GM12878 (cell line): ENCODE data around the gene SGTA. TPM values are rescaled to one million over a fixed set of nuclear protein-coding genes. Genes with fewer than 3 reads are reported as not detected.

Source experiments
- ATAC-seq: fragments of 200-7000 bp; cut with Tn5 transposase; 3 replicates; pipeline ENCODE4 v1.9.1; 2020; ENCODE audit warnings: mild to moderate bottlenecking, moderate library complexity
- BruUV-seq: library from RNA; stranded (reverse); fragments of 400-500 nt; replicated peaks from 2 replicates; lab custom pipeline; 2021; lab: Mats Ljungman, UMichigan
- CTCF ChIA-PET: fragments of 300-600 bp; sonication (Branson Sonifier 250); formaldehyde crosslinking; extraction: SDS; loops from one replicate; lab custom pipeline; 2021; ENCODE audit warnings: inconsistent platforms; lab: Yijun Ruan, JAX
- POLR2A ChIA-PET: fragments of 350-600 bp; formaldehyde crosslinking; extraction: SDS; loops from one replicate; lab custom pipeline; 2021; ENCODE audit warnings: inconsistent platforms; lab: Charles Lee
- RAD21 ChIA-PET: fragments of 300-600 bp; sonication (Branson Sonifier 250); formaldehyde crosslinking; loops from one replicate; lab custom pipeline; 2023; ENCODE audit warnings: antibody characterized with exemption; ENCODE audit not compliant: unreplicated experiment; lab: Charles Lee
- SMC1A ChIA-PET: fragments of 300-600 bp; sonication (Branson Sonifier 250); formaldehyde crosslinking; loops from one replicate; lab custom pipeline; 2023; ENCODE audit not compliant: unreplicated experiment, uncharacterized antibody; lab: Charles Lee
- DNase-seq: peaks from one replicate; pipeline ENCODE4 v3.0.0-alpha.2; 2011; ENCODE audit warnings: low read depth, low spot score
- FAIRE-seq: peaks from 3 replicates; lab custom pipeline; 2011; peaks lifted over from hg19 to GRCh38; lab: Jason Lieb, UNC
- H2AFZ ChIP-seq: 2 replicates; pipeline ENCODE4 v1.6.0; 2011; ENCODE audit warnings: low read depth, low read length, control low read depth; ENCODE audit not compliant: control insufficient read depth
- H3K27ac ChIP-seq: 2 replicates; pipeline ENCODE4 v1.5.1; 2011; ENCODE audit warnings: control low read depth; ENCODE audit not compliant: control insufficient read depth, insufficient read depth
- H3K27me3 ChIP-seq, 2 experiments: replicated peaks in 1 of 2; 2 replicates each; pipeline versions ENCODE4 v1.6.0 to v1.6.1; 2011; ENCODE audit warnings: low read length in 1 of 2; ENCODE audit not compliant: control insufficient read depth in 2 of 2, insufficient read depth in 2 of 2
- H3K36me3 ChIP-seq, 2 experiments: 2 replicates each; pipeline ENCODE4 v1.5.1; 2011; ENCODE audit warnings: low read length in 1 of 2; ENCODE audit not compliant: control insufficient read depth in 2 of 2, insufficient read depth in 2 of 2
- H3K4me1 ChIP-seq: 2 replicates; pipeline ENCODE4 v1.6.1; 2011; ENCODE audit warnings: mild to moderate bottlenecking, low read length, moderate library complexity, mixed read lengths; ENCODE audit not compliant: control insufficient read depth, insufficient read depth
- H3K4me2 ChIP-seq: 2 replicates; pipeline ENCODE4 v1.6.0; 2011; ENCODE audit warnings: control low read depth; ENCODE audit not compliant: control insufficient read depth, insufficient read depth
- H3K4me3 ChIP-seq: fragments of 200-600 bp; sonication (generic); 2 replicates; pipeline ENCODE4 v1.5.1; 2016
- H3K79me2 ChIP-seq: 2 replicates; pipeline ENCODE4 v1.6.0; 2011; ENCODE audit warnings: low read length; ENCODE audit not compliant: control insufficient read depth, insufficient read depth
- H3K9ac ChIP-seq: 2 replicates; pipeline ENCODE4 v1.8.0; 2011; ENCODE audit warnings: low read length, control low read depth, mixed read lengths; ENCODE audit not compliant: control insufficient read depth, insufficient read depth
- H3K9me3 ChIP-seq: replicated peaks from 3 replicates; pipeline ENCODE4 v1.5.1; 2011; ENCODE audit warnings: mild to moderate bottlenecking, low read length; ENCODE audit not compliant: control insufficient read depth, insufficient read depth
- H4K20me1 ChIP-seq: 2 replicates; pipeline ENCODE4 v1.6.0; 2011; ENCODE audit not compliant: control insufficient read depth, insufficient read depth
- ATF3 ChIP-seq: IDR thresholded peaks from 2 replicates; pipeline ENCODE4 v1.6.1; 2011; ENCODE audit warnings: low read depth, mild to moderate bottlenecking, low read length, moderate library complexity, borderline replicate concordance; ENCODE audit errors: extremely low read depth
- CBX3 ChIP-seq: fragments of 200-600 bp; sonication (generic); IDR thresholded peaks from 2 replicates; pipeline ENCODE4 v1.6.1; 2016; ENCODE audit warnings: low read depth, borderline replicate concordance
- EED ChIP-seq: sonication (generic); IDR thresholded peaks from 2 replicates; pipeline ENCODE4 v1.6.1; 2016; ENCODE audit warnings: antibody characterized with exemption, low read depth
- HDAC2 ChIP-seq: fragments of 200-600 bp; sonication (generic); IDR thresholded peaks from 2 replicates; pipeline ENCODE4 v1.6.1; 2017
- HSF1 ChIP-seq: fragments of 150-350 bp; IDR thresholded peaks from 2 replicates; pipeline ENCODE4 v1.6.1; 2014; ENCODE audit warnings: mild to moderate bottlenecking, low read depth, low read length
- IRF3 ChIP-seq: fragments of 450-650 bp; IDR thresholded peaks from 2 replicates; pipeline ENCODE4 v1.6.1; 2014; ENCODE audit warnings: mild to moderate bottlenecking
- SUZ12 ChIP-seq: fragments of 200-600 bp; sonication (generic); IDR thresholded peaks from one replicate; pipeline ENCODE4 v1.6.1; 2018; ENCODE audit warnings: antibody characterized with exemption, mild to moderate bottlenecking; ENCODE audit not compliant: unreplicated experiment
- TCF12 ChIP-seq: IDR thresholded peaks from 2 replicates; pipeline ENCODE4 v1.6.1; 2011; ENCODE audit warnings: low read depth, mild to moderate bottlenecking, low read length
- ZNF622 ChIP-seq: fragments of 450-650 bp; IDR thresholded peaks from 2 replicates; pipeline ENCODE4 v1.6.1; 2017; ENCODE audit warnings: mild to moderate bottlenecking, inconsistent platforms
- WGBS: methylation state at CpG from one replicate; pipeline ENCODE4 v1.1.6; 2016; ENCODE audit warnings: low lambda C conversion rate; ENCODE audit not compliant: insufficient replicate concordance, insufficient coverage; ENCODE audit errors: missing lambda C conversion rate; 5-methylcytosine and 5-hydroxymethylcytosine counted together
- in situ Hi-C: fragments of 300-500 bp; cut with MboI; formaldehyde crosslinking; loops from 9 replicates; pipeline ENCODE4 v1.14.3; 2018; ENCODE audit warnings: mixed read lengths
- intact Hi-C: fragments of 100-400 bp; cut with micrococcal nuclease; formaldehyde crosslinking; loops from one replicate; pipeline ENCODE4 v1.14.2; 2022; ENCODE audit not compliant: unreplicated experiment
- polyA plus RNA-seq, 11 experiments: library from polyadenylated mRNA; depleted of rRNA in 4 of 11; unstranded in 6 of 11; stranded (reverse) in 5 of 11; fragments of >200 nt; fragmentation: Nextera tagmentation in 4 of 11; fragmentation: Illumina TruSeq in 1 of 11; extraction: Ambion mirVana in 4 of 11; extraction: Trizol in 1 of 11; gene quantifications; 1 replicate in 1 of 11; 2 replicates in 10 of 11; pipeline versions ENCODE4 v1.2.1 to v1.2.3, GENCODE V29; 2011 to 2016; ENCODE audit warnings: inconsistent platforms in 2 of 11, missing spikeins in 2 of 11, low read depth in 1 of 11
- total RNA-seq, 4 experiments: library from RNA; depleted of rRNA in 3 of 4; stranded (reverse); fragments of >200 nt in 3 of 4; fragmentation: Illumina TruSeq in 1 of 4; extraction: Trizol in 1 of 4; gene quantifications; 2 replicates each; pipeline versions ENCODE4 v1.2.1 to v1.2.3, GENCODE V29; 2013 to 2021

SGTA gene
- total and polyA plus RNA-seq, 10 of the 15 experiments (the other 5 are each of a cell fraction or from before 2014, with no cell fraction given): 2.0 to 102 (median 48.2) TPM

GRCh38 chr19:2765376-2765775 is 17.7 kb downstream of the SGTA start:
- DNase-seq: no peak
- CTCF ChIA-PET: no interaction called here
- TF ChIP-seq CBX3 (no peak), ZNF622 (no peak), SUZ12 (no peak), TCF12 (no peak), HSF1 (no peak), ATF3 (no peak), IRF3 (no peak), EED (no peak), HDAC2 (no peak)
- TF ChIP-seq, all 136 proteins: peak for 0
- Histone ChIP-seq H2AFZ (no peak overlapping the region), H3K36me3 (peaks cover 5 to 52% of the 10 kb centered on the region in 2 experiments), H3K4me2 (no peak overlapping the region), H3K4me3 (no peak overlapping the region), H3K4me1 (no peaks in the 10 kb centered on the region), H3K27ac (no peak overlapping the region), H3K27me3 (no peaks in the 10 kb centered on the region), H3K9me3 (no peaks in the 10 kb centered on the region), H3K79me2 (peaks cover 5% of the 10 kb centered on the region), H3K9ac (no peak overlapping the region), H4K20me1 (no peaks in the 10 kb centered on the region)
- ChIA-PET POLR2A (no interaction called here), SMC1A (no interaction called here), RAD21 (interaction anchor here (0.6 kb wide), 1 partner anchor 1224 kb away, joined by 3 read pairs; no protein-coding TSS in a partner anchor)
- no peak for ATAC-seq
- in situ Hi-C loops (no loop called here), intact Hi-C loops (no loop called here)
- FAIRE-seq: no peak
- no TSS peak for BruUV-seq
- over 99% methylated on average over 15 of the region's 15 CpGs for WGBS
